GM21515 (cell line): Measurements from ENCODE around the gene SIAH2.

Source experiments
- ATAC-seq: cut with Tn5 transposase; IDR thresholded peaks from one replicate; pipeline ENCODE4 v1.9.1; 2021; ENCODE audit not compliant: unreplicated experiment

The SIAH2 gene

GRCh38 chr3:150775001-150775599 is 12.1 kb upstream of the SIAH2 start:
- no peak for ATAC-seq

- no peak for ATAC-seq
These were observed 10.7 kb upstream of the SIAH2 start for GRCh38 chr3:150773616-150774192.

GRCh38 chr3:150771600-150771999 is 8.6 kb upstream of the SIAH2 start:
- ATAC-seq = no peak

- no peak for ATAC-seq
These were observed 7.7 kb upstream of the SIAH2 start for GRCh38 chr3:150770681-150771080.

GRCh38 chr3:150766742-150767141 is 3.8 kb upstream of the SIAH2 start:
- ATAC-seq = no peak

- no peak for ATAC-seq
These were observed 3.2 kb upstream of the SIAH2 start for GRCh38 chr3:150765949-150766720.

- no peak for ATAC-seq
These were observed 2.0 kb upstream of the SIAH2 start for GRCh38 chr3:150764967-150765366.

GRCh38 chr3:150764566-150764965 is 1.6 kb upstream of the SIAH2 start:
- ATAC-seq = no peak

GRCh38 chr3:150763841-150764483 is 993 bp upstream of the SIAH2 start:
- ATAC-seq = peak; percentile 19

GRCh38 chr3:150762662-150763121 is 277 bp downstream of the SIAH2 start:
- ATAC-seq = peak; percentile 4

- no peak for ATAC-seq
These were observed 923 bp downstream of the SIAH2 start for GRCh38 chr3:150761831-150762661.

GRCh38 chr3:150760431-150761200 is 2.4 kb downstream of the SIAH2 start:
- peak; percentile 24 for ATAC-seq

GRCh38 chr3:150759947-150760346 is 3.0 kb downstream of the SIAH2 start:
- ATAC-seq = no peak

GRCh38 chr3:150759319-150759718 is 3.6 kb downstream of the SIAH2 start:
- ATAC-seq = no peak

- ATAC-seq = no peak
These were observed 5.2 kb downstream of the SIAH2 start for GRCh38 chr3:150757768-150758167.

GRCh38 chr3:150757364-150757763 is 5.6 kb downstream of the SIAH2 start:
- no peak for ATAC-seq

- ATAC-seq = no peak
These were observed 6.4 kb downstream of the SIAH2 start for GRCh38 chr3:150756491-150757059.

- no peak for ATAC-seq
These were observed 7.1 kb downstream of the SIAH2 start for GRCh38 chr3:150755902-150756301.

GRCh38 chr3:150754896-150755295 is 8.1 kb downstream of the SIAH2 start:
- ATAC-seq = no peak

- ATAC-seq = no peak
These were observed 11.1 kb downstream of the SIAH2 start for GRCh38 chr3:150751781-150752263.
